WTC11 (cell line): ENCODE results near the gene BCAT1. TPM values are rescaled to one million over a fixed set of nuclear protein-coding genes. Genes with fewer than 3 reads are reported as not detected.

ENCODE experiments used
- ATAC-seq: fragments of 200-7000 bp; cut with Tn5 transposase; 2 replicates; pipeline ENCODE4 v1.10.0; 2021; ENCODE audit warnings: mild to moderate bottlenecking, moderate library complexity
- CTCF ChIA-PET: fragments of 300-600 bp; sonication (Branson Sonifier 250); formaldehyde crosslinking; loops from one replicate; lab custom pipeline; 2021; ENCODE audit warnings: antibody characterized with exemption; lab: Charles Lee
- POLR2A ChIA-PET: fragments of 350-600 bp; sonication (Branson Sonifier 250); formaldehyde crosslinking; loops from one replicate; lab custom pipeline; 2021; ENCODE audit warnings: antibody characterized with exemption; lab: Charles Lee
- DNase-seq: peaks from one replicate; pipeline ENCODE4 v3.0.0; 2021; ENCODE audit warnings: low spot score
- H3K27ac Mint-ChIP-seq: 2 replicates; pipeline ENCODE4 v1.8.0; 2021; ENCODE audit warnings: mixed read lengths
- H3K27me3 Mint-ChIP-seq: 2 replicates; pipeline ENCODE4 v1.8.0; 2021; ENCODE audit warnings: low read depth, mild to moderate bottlenecking, moderate library complexity, mixed read lengths
- H3K36me3 Mint-ChIP-seq: 2 replicates; pipeline ENCODE4 v1.8.0; 2021; ENCODE audit warnings: mixed read lengths
- H3K4me1 Mint-ChIP-seq: 2 replicates; pipeline ENCODE4 v1.8.0; 2022; ENCODE audit warnings: mixed read lengths
- H3K4me3 Mint-ChIP-seq: 2 replicates; pipeline ENCODE4 v1.8.0; 2021; ENCODE audit warnings: mild to moderate bottlenecking, moderate library complexity, mixed read lengths
- H3K9me3 Mint-ChIP-seq: 2 replicates; pipeline ENCODE4 v1.8.0; 2021; ENCODE audit warnings: mixed read lengths
- ELF4 ChIP-seq: sonication (generic); formaldehyde crosslinking; IDR thresholded peaks from 2 replicates; pipeline ENCODE4 v1.8.1; 2022; ENCODE audit warnings: low read depth, mild to moderate bottlenecking, moderate library complexity, missing genetic modification reagents
- GABPB1 ChIP-seq: sonication (generic); formaldehyde crosslinking; IDR thresholded peaks from 2 replicates; pipeline ENCODE4 v1.8.1; 2023; ENCODE audit warnings: mild to moderate bottlenecking, missing genetic modification reagents
- JUN ChIP-seq: sonication (generic); formaldehyde crosslinking; IDR thresholded peaks from 2 replicates; pipeline ENCODE4 v1.8.0; 2023; ENCODE audit warnings: mild to moderate bottlenecking, missing genetic modification reagents
- ZNF396 ChIP-seq: fragments of 250-450 bp; sonication (Bioruptor Pico); IDR thresholded peaks from 2 replicates; pipeline ENCODE4 v1.8.0; 2021; ENCODE audit warnings: mild to moderate bottlenecking, moderate library complexity, borderline replicate concordance
- total RNA-seq: library from RNA; stranded (reverse); gene quantifications from 3 replicates; pipeline ENCODE4 v1.2.3, GENCODE V29; 2021

Gene BCAT1
- total RNA-seq, 1 experiment from 2014 or later, result 267 TPM

DNA sequence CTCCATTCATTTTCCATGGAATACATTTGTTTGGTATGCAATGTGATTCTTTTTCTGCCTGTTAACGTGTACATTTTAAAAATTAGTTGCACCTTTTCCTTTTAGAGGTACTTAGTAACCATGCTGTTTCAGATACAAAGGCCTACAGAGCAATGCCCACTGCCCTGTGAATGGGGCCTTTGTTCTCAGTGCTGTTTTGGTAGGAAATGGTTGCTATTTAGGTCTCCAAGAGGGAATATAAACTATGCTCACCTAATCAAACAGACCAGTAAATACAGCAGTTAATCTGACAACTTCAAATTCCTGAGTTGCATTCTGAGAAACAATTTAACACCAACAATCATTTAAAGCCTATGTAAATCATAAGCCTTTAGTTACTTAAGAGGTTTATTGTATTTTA lies 188.7 kb downstream of the BCAT1 start:
- DNase-seq (no peak), ATAC-seq (peak; percentile 62)
- ChIA-PET CTCF (interaction anchor here (1.1 kb wide), 1 partner anchor 18 kb away, joined by 4 read pairs; no protein-coding TSS in a partner anchor), POLR2A (no interaction called here)
- no peak overlapping the region for H3K4me3 Mint-ChIP-seq
- no peaks in the 10 kb centered on the region for H3K27me3 Mint-ChIP-seq
- H3K4me1 Mint-ChIP-seq, result peaks cover 19% of the 10 kb centered on the region
- H3K36me3 Mint-ChIP-seq, result no peaks in the 10 kb centered on the region
- H3K27ac Mint-ChIP-seq, result no peak overlapping the region
- H3K9me3 Mint-ChIP-seq, result no peaks in the 10 kb centered on the region; the same call in 1 of the 2 replicates
- TF ChIP-seq ELF4 (CRISPR knock-in tag) (no peak), GABPB1 (CRISPR knock-in tag) (0 out of 2 replicates have a peak, but pooled peaks have one; percentile 33), JUN (CRISPR knock-in tag) (no peak), ZNF396 (CRISPR knock-in tag) (no peak)
- TF ChIP-seq, all 79 proteins: peak for 1

Other genes with a start within 250 kb of the BCAT1 start
- 0.25 TPM in 1 of 3 replicates, not detected in the others for gene DNAI7, start 246.1 kb upstream of the BCAT1 start, total RNA-seq
- 5.9 to 7.4 TPM (median 7.1 TPM) in 3 replicates for gene ETFRF1, start 246.1 kb upstream of the BCAT1 start, total RNA-seq